Keratinocyte (primary cell): ENCODE results near the gene JAK3. TPM values are rescaled to one million over a fixed set of nuclear protein-coding genes. Genes with fewer than 3 reads are reported as not detected.

Experiments used
- DNase-seq: peaks from one replicate; pipeline ENCODE4 v3.0.0-alpha.2; 2011; ENCODE audit warnings: low read depth, missing footprints, low spot score
- FAIRE-seq: peaks from 2 replicates; lab custom pipeline; 2011; peaks lifted over from hg19 to GRCh38; lab: Jason Lieb, UNC
- H2AFZ ChIP-seq: 2 replicates; pipeline ENCODE4 v1.6.0; 2012; ENCODE audit warnings: low read length, control low read depth, inconsistent platforms; ENCODE audit not compliant: control insufficient read depth
- H3K27ac ChIP-seq: 2 replicates; pipeline ENCODE4 v1.5.1; 2011; ENCODE audit warnings: low read length; ENCODE audit not compliant: control insufficient read depth, insufficient read depth
- H3K27me3 ChIP-seq: 3 replicates; pipeline ENCODE4 v1.6.0; 2011; ENCODE audit warnings: low read length; ENCODE audit not compliant: control insufficient read depth, insufficient read depth; ENCODE audit errors: extremely low read depth
- H3K36me3 ChIP-seq, 2 experiments: 2 replicates in 1 of 2; 3 replicates in 1 of 2; pipeline ENCODE4 v1.5.1; 2011; ENCODE audit warnings: low read length in 2 of 2, mild to moderate bottlenecking in 1 of 2; ENCODE audit not compliant: control insufficient read depth in 2 of 2, insufficient read depth in 2 of 2; ENCODE audit errors: extremely low read depth in 1 of 2
- H3K4me1 ChIP-seq: 3 replicates; pipeline ENCODE4 v1.5.1; 2011; ENCODE audit warnings: low read length; ENCODE audit not compliant: control insufficient read depth, insufficient read depth; ENCODE audit errors: extremely low read depth
- H3K4me2 ChIP-seq: 3 replicates; pipeline ENCODE4 v1.6.0; 2011; ENCODE audit warnings: low read depth, low read length; ENCODE audit not compliant: control insufficient read depth, insufficient read depth; ENCODE audit errors: extremely low read depth
- H3K4me3 ChIP-seq, 3 experiments: fragments of 200-600 bp in 1 of 3; sonication (generic) in 1 of 3; 2 replicates in 2 of 3; 3 replicates in 1 of 3; pipeline ENCODE4 v1.5.1; 2011 to 2016; ENCODE audit warnings: low read length in 3 of 3, mild to moderate bottlenecking in 3 of 3, control low read depth in 2 of 3, inconsistent platforms in 1 of 3, low read depth in 1 of 3, mixed read lengths in 1 of 3, mixed run types in 1 of 3, moderate library complexity in 1 of 3; ENCODE audit not compliant: control insufficient read depth in 2 of 3, insufficient read depth in 2 of 3; ENCODE audit errors: extremely low read depth in 1 of 3
- H3K79me2 ChIP-seq: 2 replicates; pipeline ENCODE4 v1.6.0; 2012; ENCODE audit warnings: low read length; ENCODE audit not compliant: control insufficient read depth, insufficient read depth
- H3K9ac ChIP-seq: 3 replicates; pipeline ENCODE4 v1.6.0; 2011; ENCODE audit warnings: low read length; ENCODE audit not compliant: control insufficient read depth, insufficient read depth; ENCODE audit errors: extremely low read depth
- H3K9me1 ChIP-seq: 3 replicates; pipeline ENCODE4 v1.6.0; 2011; ENCODE audit warnings: low read length; ENCODE audit not compliant: control insufficient read depth, insufficient read depth; ENCODE audit errors: extremely low read depth
- H3K9me3 ChIP-seq: 2 replicates; pipeline ENCODE4 v1.5.1; 2012; ENCODE audit warnings: low read depth, low read length; ENCODE audit not compliant: control insufficient read depth
- H4K20me1 ChIP-seq: 3 replicates; pipeline ENCODE4 v1.6.0; 2011; ENCODE audit warnings: low read length; ENCODE audit not compliant: control insufficient read depth, insufficient read depth; ENCODE audit errors: extremely low read depth
- EZH2 ChIP-seq: IDR thresholded peaks from one replicate; pipeline ENCODE4 v1.6.1; 2012; ENCODE audit warnings: inconsistent platforms, mild to moderate bottlenecking, low read length, moderate library complexity
- dilution Hi-C: fragments of 300-500 bp; cut with MboI; formaldehyde crosslinking; loops from one replicate; pipeline ENCODE4 v1.7.0; 2020; ENCODE audit warnings: low sequenced_read_pairs; ENCODE audit not compliant: extremely low pct_ligation_motif_present
- polyA plus RNA-seq, 5 experiments: library from polyadenylated mRNA; depleted of rRNA in 3 of 5; stranded (reverse) in 3 of 5; stranded (forward) in 1 of 5; unstranded in 1 of 5; fragments of >200 nt; gene quantifications; 1 replicate in 1 of 5; 2 replicates in 3 of 5; 3 replicates in 1 of 5; pipeline versions ENCODE4 v1.2.1 to v1.2.3, GENCODE V29; 2011 to 2012; ENCODE audit warnings: missing spikeins in 2 of 5, low read depth in 1 of 5, low replicate concordance in 1 of 5
- TF ChIP-seq, protein P1 (sequence below), 3 experiments: IDR thresholded peaks in 1 of 3; conservative IDR thresholded peaks in 1 of 3; optimal IDR thresholded peaks in 1 of 3; 2 replicates in 2 of 3; 3 replicates in 1 of 3; pipeline versions ENCODE3 to v1.5.1; 2011; ENCODE audit warnings: low read length in 3 of 3, mild to moderate bottlenecking in 3 of 3, moderate library complexity in 2 of 3, control low read depth in 1 of 3, inconsistent platforms in 1 of 3; ENCODE audit not compliant: insufficient read depth in 2 of 3; ENCODE audit errors: extremely low read depth in 1 of 3

JAK3 gene
- polyA plus RNA-seq, 1 donor (not counting 4 experiments of a cell fraction or from before 2014, with no cell fraction given): 0.37 TPM

DNA sequence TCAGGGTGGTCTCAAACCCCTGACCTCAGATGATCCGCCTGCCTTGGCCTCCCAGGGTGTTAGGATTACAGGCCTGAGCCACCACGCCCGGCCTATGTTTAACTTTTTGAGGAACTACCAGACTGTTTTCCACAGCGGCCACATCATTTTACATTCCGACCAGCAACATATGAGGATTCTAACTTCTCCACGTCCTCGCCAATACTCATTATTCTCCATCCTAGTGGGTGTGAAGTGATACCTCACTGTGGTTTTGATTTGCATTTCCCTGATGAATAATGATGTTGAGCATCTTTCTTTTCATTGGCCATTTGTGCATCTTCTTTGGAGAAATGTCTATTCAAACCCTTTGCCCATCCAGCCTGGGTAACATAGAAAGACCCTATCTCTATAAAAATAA is 38.7 kb upstream of the JAK3 start:
- H3K9me1 ChIP-seq: no peaks in the 10 kb centered on the region
- no peak overlapping the region for H3K27ac ChIP-seq
- no peak for DNase-seq
- no peak overlapping the region for H3K4me2 ChIP-seq
- no peaks in the 10 kb centered on the region for H3K9me3 ChIP-seq
- H2AFZ ChIP-seq: no peak overlapping the region
- no peaks in the 10 kb centered on the region for H3K36me3 ChIP-seq
- no peak for FAIRE-seq
- H4K20me1 ChIP-seq: peaks cover 5% of the 10 kb centered on the region
- no peaks in the 10 kb centered on the region for H3K4me1 ChIP-seq
- H3K79me2 ChIP-seq: no peaks in the 10 kb centered on the region
- no peak overlapping the region for H3K9ac ChIP-seq
- no peaks in the 10 kb centered on the region for H3K27me3 ChIP-seq
- no peak overlapping the region for H3K4me3 ChIP-seq
- dilution Hi-C loops: no loop called here
- TF ChIP-seq EZH2: no peak
- TF ChIP-seq, protein P1, sequence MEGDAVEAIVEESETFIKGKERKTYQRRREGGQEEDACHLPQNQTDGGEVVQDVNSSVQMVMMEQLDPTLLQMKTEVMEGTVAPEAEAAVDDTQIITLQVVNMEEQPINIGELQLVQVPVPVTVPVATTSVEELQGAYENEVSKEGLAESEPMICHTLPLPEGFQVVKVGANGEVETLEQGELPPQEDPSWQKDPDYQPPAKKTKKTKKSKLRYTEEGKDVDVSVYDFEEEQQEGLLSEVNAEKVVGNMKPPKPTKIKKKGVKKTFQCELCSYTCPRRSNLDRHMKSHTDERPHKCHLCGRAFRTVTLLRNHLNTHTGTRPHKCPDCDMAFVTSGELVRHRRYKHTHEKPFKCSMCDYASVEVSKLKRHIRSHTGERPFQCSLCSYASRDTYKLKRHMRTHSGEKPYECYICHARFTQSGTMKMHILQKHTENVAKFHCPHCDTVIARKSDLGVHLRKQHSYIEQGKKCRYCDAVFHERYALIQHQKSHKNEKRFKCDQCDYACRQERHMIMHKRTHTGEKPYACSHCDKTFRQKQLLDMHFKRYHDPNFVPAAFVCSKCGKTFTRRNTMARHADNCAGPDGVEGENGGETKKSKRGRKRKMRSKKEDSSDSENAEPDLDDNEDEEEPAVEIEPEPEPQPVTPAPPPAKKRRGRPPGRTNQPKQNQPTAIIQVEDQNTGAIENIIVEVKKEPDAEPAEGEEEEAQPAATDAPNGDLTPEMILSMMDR (optimal IDR thresholded peaks at IDR 0.05 in 1 of 3, IDR thresholded peaks at IDR 0.05 in 1 of 3, conservative IDR thresholded peaks at IDR 0.05 in 1 of 3; ENCODE audit: extremely low read depth in 1 of 3, insufficient read depth in 2 of 3, low read length in 3 of 3): no peak

DNA sequence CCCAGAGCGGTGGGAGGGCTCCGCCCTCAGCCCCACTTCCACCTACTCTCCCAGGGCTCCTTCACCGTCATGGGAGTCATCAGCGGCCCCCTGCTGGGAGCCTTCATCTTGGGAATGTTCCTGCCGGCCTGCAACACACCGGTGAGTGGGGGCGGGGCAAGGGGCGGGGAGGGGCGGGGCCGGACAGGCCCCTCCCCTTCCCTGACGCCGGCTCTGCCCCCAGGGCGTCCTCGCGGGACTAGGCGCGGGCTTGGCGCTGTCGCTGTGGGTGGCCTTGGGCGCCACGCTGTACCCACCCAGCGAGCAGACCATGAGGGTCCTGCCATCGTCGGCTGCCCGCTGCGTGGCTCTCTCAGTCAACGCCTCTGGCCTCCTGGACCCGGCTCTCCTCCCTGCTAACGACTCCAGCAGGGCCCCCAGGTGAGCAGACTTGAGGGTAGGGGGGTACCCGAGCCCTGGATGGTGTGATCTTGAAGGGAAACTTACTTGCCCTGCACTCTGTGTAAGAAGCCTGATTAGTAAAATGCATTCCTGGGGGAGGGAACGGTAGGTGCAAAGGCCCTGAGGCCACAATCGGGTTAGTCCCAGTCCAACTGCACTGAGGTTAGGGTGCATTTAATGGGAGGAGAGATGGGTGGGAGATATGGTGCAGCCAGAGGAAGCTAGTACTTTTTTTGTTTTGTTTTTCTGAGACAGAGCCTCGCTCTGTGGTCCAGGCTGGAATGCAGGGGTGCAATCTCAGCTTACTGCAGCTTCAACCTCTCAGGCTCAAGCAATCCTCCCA is 36.0 kb upstream of the JAK3 start:
- Histone ChIP-seq H3K4me3 (no peak overlapping the region), H3K79me2 (no peaks in the 10 kb centered on the region), H4K20me1 (no peaks in the 10 kb centered on the region), H3K27ac (no peak overlapping the region), H3K9me3 (no peaks in the 10 kb centered on the region), H3K9ac (no peak overlapping the region), H3K27me3 (no peaks in the 10 kb centered on the region), H3K4me2 (no peak overlapping the region), H3K36me3 (no peaks in the 10 kb centered on the region), H3K9me1 (no peaks in the 10 kb centered on the region), H2AFZ (no peak overlapping the region), H3K4me1 (no peaks in the 10 kb centered on the region)
- FAIRE-seq: no peak
- dilution Hi-C loops: no loop called here
- TF ChIP-seq, protein P1 (optimal IDR thresholded peaks at IDR 0.05 in 1 of 3, IDR thresholded peaks at IDR 0.05 in 1 of 3, conservative IDR thresholded peaks at IDR 0.05 in 1 of 3; ENCODE audit: extremely low read depth in 1 of 3, insufficient read depth in 2 of 3, low read length in 3 of 3): no peak
- no peak for TF ChIP-seq EZH2
- no peak for DNase-seq
